ENCODE results near the gene UTP25.
"Not testable (repeated sequence)": the region's sequence is repeated elsewhere in the genome, so short reads cannot be mapped to it uniquely, and the experiment has no call there.

UTP25 gene

DNA sequence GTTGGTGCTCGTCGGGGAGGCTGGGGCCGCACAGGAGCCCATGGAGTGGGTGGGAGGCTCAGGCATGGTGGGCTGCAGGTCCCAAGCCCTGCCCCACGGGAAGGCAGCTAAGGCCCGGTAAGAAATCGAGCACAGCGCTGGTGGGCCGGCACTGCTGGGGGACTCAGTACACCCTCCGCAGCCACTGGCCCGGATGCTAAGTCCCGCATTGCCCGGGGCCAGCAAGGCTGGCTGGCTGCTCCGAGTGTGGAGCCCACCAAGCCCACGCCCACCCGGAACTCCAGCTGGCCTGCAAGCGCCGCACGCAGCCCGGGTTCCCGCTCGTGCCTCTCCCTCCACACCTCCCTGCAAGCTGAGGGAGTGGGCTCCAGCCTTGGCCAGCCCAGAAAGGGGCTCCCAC, 71.1 kb downstream of the UTP25 start:
- H3K4me3 ChIP-seq (ENCODE audit: low read length); H3K36me3 ChIP-seq (ENCODE audit: insufficient read depth, low read length); H3K9me3 ChIP-seq (ENCODE audit: insufficient read depth, low read depth, low read length); H3K9ac ChIP-seq (ENCODE audit: low read depth, low read length); H3K27ac ChIP-seq (ENCODE audit: low read depth, low read length); H3K27me3 ChIP-seq (ENCODE audit: insufficient read depth, low read length); H3K4me1 ChIP-seq (ENCODE audit: insufficient read depth, low read length): not testable (repeated sequence)
- 97% methylated on average over 17 of the region's 21 CpGs for WGBS

DNA sequence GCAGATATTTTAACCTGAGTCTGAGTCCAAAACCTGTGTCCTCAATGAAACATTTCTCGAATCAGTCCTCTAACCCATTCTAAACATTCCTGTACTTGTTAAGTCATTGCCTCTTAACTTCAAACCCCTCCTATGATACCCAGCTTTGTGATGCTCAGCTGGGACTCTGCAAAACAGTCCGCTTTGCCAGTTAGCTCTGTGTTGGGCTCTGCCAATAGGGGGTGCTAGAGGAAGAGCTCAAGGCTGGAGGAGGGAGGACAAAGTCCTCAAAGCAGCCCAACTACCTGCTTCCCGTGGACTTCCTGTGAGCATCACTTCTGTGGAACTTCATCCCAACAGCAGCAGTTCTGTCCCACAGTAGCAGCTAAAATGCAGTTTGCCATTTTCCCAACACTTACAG, 72.2 kb downstream of the UTP25 start:
- Histone ChIP-seq H3K9ac (ENCODE audit: low read depth, low read length) (no peak overlapping the region), H3K4me1 (ENCODE audit: insufficient read depth, low read length) (no peaks in the 10 kb centered on the region), H3K27ac (ENCODE audit: low read depth, low read length) (no peak overlapping the region), H3K36me3 (ENCODE audit: insufficient read depth, low read length) (no peaks in the 10 kb centered on the region), H3K9me3 (ENCODE audit: insufficient read depth, low read depth, low read length) (no peaks in the 10 kb centered on the region), H3K4me3 (ENCODE audit: low read length) (no peak overlapping the region), H3K27me3 (ENCODE audit: insufficient read depth, low read length) (no peaks in the 10 kb centered on the region)
- 73% methylated on average over 3 of the region's 3 CpGs for WGBS

DNA sequence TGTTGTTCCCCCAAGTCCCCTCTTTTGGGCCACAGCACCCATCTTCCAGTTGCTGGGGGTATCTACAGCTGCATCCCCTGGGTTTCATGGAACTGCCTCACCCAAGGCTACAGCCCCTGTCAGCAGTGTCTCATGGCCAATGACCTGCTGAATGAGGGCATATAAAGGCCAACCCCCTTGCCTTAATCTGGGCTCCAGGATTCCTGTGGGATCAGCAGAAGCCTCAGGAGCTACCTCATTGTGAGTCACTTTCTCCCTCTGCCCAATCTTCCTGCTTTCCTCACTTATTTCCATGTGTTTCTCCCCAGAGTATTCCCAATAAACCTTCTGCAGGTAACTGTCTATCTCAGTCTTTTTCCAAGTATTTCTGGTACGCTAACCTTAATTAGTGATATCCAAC, 73.0 kb downstream of the UTP25 start:
- Histone ChIP-seq H3K4me3 (ENCODE audit: low read length) (no peak overlapping the region), H3K27ac (ENCODE audit: low read depth, low read length) (no peak overlapping the region), H3K4me1 (ENCODE audit: insufficient read depth, low read length) (no peaks in the 10 kb centered on the region), H3K9me3 (ENCODE audit: insufficient read depth, low read depth, low read length) (no peaks in the 10 kb centered on the region), H3K36me3 (ENCODE audit: insufficient read depth, low read length) (no peaks in the 10 kb centered on the region), H3K27me3 (ENCODE audit: insufficient read depth, low read length) (no peaks in the 10 kb centered on the region), H3K9ac (ENCODE audit: low read depth, low read length) (no peak overlapping the region)
- WGBS, result 100% methylated on average over 1 of the region's 1 CpG

DNA sequence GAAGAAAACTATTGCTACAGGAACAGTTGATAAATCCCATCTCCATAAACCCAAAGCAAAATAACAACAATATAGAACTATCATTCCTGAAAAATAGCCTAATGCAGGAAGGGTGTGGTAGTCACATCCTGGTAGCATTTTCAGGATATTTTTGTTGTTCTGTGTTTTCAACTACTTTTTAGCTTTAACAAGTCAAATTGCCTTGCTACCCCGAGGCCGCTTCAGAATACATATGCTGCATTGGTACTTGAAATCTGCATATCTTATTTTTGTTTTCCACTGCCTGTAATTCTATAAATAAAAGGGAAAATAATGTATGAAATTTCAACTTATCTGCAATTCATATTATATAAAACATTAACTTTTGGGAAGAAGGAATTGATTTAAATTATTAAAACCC, 73.4 kb downstream of the UTP25 start:
- no peaks in the 10 kb centered on the region for H3K9me3 ChIP-seq (ENCODE audit: insufficient read depth, low read depth, low read length)
- H3K36me3 ChIP-seq (ENCODE audit: insufficient read depth, low read length), result no peaks in the 10 kb centered on the region
- WGBS, result no CpG with 5 or more reads among the region's 2 CpGs
- H3K27ac ChIP-seq (ENCODE audit: low read depth, low read length), result no peak overlapping the region
- no peak overlapping the region for H3K9ac ChIP-seq (ENCODE audit: low read depth, low read length)
- H3K4me3 ChIP-seq (ENCODE audit: low read length), result no peak overlapping the region
- H3K4me1 ChIP-seq (ENCODE audit: insufficient read depth, low read length), result no peaks in the 10 kb centered on the region
- no peaks in the 10 kb centered on the region for H3K27me3 ChIP-seq (ENCODE audit: insufficient read depth, low read length)

DNA sequence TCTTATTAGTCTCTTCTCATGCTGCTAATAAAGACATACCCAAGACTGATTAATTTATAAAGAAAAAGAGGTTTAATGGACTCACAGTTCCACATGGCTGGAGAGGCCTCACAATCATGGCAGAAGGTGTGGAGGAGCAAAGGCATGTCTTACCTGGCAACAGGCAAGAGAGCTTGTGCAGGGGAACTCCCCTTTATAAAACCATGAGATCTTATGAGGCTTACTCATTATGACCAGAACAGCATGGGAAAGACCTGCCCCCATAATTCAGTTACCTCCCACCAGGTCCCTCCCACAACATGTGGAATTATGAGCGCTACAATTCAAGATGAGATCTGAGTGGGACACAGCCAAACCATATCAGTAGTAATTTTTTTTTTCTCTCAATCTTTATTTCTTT, 77.0 kb downstream of the UTP25 start:
- not testable (repeated sequence) for H3K4me1 ChIP-seq (ENCODE audit: insufficient read depth, low read length); H3K36me3 ChIP-seq (ENCODE audit: insufficient read depth, low read length); H3K9me3 ChIP-seq (ENCODE audit: insufficient read depth, low read depth, low read length); H3K27ac ChIP-seq (ENCODE audit: low read depth, low read length); H3K9ac ChIP-seq (ENCODE audit: low read depth, low read length); H3K27me3 ChIP-seq (ENCODE audit: insufficient read depth, low read length); H3K4me3 ChIP-seq (ENCODE audit: low read length)
- WGBS, result 100% methylated on average over 1 of the region's 1 CpG
